Measurements from ENCODE around the gene ADAMTS2.
A peak's percentile ranks its signal among the peaks of the same experiment; 100 is the strongest.

Gene ADAMTS2

DNA sequence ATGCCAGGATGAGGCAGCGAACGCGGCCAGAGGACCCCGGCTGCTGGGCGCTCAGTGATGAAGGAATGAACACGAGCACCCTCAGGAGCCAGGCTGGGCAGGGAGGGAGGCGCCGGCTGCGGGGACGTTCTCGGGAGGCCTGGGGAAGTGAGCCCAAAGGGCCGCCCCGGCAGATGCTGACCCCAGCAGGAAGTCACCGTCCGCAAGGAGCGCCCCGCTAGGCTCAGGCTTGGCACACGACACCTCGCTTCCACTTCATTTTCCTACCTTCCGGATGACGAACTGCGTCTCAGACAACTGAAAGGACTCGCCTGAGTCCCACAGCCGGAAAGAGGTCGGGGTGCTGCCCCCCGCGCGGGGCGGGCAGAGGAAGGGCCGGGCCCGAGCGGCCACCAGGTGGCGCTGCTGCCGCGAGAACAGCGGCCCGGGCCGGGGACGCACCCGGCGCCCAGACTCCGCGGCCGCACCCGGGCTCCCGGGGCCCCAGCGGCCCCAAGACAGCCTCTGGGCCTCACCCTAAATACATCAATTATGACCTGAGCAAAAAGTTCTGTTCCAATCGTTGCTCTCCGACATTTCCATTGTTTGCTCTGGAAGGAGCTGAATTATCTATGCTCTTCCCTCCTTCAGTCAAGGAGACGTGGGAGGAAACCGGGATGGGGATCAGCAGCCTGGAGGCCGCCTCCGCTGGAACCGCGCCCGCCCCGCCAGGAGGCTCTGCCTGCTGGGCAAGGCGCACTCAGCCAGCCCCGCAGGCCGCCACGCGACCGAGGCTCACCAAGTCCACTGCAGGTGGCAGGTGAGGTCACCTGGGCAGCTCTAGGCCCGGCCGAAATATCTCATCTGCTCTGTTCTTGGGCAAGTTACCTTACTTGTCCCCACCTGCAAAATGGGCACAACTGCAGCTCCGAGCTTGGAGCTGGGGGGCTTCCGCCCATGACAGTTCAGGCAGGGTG, 178.1 kb downstream of the ADAMTS2 start:
- DNase-seq: peak; percentile 7

DNA sequence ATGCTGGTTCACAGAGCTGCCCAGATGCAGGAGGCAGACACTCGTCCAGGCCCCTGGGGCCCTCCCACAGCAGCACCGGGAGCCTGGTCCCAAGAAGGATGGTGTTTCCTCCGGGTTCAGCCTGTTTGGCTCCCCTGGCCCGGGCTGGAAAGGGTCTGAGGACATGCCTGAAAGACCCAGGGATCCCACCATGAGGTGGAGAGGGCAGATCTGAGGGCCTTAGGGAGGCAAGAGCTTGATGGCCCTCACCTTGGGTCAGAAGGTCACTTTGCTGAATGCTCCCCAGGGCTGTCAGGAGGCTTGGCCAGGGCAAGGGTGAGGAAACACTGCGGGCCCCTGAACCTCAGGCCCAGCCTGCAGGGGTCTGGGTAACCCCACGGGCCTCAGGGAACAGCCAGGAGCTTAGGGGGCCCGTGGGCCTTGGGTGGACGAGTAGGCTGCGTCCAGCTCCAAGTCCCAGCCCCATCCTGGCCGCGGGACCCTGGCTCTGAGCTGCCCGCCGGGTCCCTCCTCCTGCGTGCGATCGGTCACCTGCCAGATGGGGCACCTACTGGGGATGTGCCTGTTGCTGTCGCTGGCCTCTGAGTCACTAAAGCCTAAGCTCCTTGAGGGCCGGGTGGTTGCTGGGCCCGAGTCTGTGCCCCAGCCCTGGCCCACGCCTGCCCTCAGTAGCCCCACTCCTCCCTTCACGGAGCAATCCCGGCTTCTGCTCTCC, 178.9 kb downstream of the ADAMTS2 start:
- no peak for DNase-seq

DNA sequence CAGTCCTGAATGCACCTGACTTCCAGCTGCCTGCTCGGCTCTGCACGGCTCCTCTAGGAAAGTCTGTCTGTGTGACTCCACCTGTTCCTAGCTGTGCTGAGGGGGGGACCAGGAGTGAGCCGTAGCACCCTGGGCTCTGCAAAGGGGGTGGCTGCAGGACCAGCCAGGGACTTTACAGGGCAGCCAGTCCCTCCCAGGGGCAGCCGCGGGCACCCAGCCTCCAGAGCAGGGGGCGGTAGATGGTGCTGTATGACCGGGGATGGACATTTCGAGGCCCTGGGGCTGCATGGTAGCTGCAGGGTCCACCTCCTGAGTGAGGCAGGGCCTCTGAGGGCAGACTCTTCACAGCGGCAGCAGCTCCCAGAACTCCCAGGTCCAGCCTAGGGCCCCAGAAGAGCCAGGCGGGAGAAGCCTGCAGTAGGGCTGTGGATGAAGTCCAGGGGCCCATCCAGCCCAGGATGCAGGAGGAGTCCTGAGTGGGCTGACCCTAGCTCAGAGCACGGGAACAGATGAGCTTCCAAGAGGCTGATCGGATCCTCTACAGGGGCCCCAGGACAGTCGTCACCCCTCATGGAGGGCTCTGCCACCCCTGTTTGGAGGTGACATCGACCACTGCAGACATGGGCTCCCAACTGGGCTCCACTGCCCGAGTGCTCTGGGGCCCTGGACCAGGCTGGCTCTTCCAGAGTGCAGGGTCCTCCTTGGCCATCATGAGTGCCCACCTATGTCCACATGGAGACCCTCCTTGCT, 179.7 kb downstream of the ADAMTS2 start:
- no peak for DNase-seq

DNA sequence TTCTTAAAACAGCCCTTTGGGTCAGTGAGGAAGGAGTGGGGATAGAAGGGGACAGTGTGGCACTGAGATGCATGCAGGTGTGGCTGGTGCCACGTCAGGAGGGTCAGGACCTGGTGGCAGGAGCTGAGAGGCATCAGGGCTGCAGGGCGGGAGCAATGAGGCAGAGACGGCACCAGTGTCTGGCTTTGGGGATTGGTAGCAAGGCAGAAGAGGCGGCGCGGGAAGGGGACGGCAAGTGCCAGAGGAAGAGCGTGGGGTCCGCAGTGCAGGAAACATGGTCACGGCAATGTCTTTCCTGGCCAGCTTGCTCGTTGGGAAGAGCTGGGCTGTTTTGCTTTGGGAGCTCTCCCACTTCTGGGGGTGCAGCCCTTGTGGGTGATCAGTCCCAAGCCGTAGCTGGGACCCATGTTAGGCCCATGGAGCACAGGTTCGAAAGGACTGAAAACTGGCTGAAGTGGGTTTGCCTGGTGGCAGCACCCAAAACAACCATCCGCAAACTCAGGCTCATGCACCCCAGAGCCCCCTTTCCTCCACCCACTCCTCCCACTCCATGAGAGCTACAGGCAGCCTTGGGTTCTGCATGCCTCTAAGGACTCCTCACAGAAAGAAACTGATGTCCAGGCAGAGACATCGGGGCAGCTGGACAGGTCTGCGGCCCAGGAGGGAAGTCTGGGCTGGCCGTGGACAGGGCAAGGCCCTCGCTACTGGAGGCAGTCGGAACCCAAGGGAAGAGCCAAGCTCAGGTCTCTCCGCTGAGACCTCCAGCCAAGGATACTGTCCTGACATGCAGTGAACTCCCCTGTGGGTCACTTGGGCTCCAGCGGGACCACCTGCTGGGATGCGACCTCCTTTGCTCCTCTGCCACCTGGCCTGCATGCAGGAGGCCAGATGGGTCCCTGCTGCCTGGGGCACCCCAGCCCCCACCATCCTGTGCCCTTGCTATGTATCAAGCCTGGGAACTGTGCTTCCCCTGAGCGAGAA, 180.6 kb downstream of the ADAMTS2 start:
- DNase-seq: no peak

DNA sequence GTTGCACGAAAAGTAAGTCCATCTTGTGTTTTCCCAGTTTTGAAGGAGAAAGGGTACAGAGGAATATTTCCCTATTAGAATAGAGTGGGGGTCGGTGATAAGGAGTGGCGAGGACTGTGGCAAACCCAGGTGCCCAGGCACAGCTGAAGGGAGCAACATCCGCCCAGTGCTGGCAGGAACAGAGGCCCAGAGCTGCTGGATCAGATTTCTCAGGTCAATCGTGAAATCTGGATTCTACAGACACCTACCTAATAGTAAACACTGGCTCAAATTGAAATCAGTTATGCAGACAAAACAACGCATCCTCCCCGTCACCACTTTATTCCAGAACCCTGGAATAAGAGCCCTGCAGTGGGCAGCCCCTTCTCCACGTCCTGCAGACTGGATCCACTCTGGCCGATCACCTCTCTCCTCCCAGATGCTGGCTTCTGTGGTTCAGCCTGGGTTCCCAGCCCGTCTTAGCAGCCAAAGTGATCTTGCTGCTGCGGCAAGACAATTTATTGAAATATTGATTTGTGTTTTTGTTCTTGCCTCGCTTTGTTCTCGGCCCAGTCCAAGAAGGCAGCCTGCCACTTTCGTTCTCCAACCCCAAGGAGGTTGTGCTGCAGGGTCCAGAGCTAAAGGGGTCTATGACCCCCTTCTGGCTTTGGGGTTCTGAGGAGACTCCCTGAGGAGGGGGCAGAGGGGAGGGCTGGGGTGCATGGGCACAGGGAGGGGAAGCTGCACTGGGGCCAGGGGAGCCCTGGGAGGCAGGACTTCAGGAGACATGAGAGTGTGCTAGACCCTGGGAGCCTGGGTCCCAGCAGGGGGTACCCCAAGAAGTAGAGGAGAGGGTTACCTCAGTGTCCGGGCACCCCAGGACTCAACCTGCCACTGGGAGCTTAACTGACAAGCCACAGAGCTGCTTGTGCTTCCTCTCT, 181.8 kb downstream of the ADAMTS2 start:
- DNase-seq: no peak

DNA sequence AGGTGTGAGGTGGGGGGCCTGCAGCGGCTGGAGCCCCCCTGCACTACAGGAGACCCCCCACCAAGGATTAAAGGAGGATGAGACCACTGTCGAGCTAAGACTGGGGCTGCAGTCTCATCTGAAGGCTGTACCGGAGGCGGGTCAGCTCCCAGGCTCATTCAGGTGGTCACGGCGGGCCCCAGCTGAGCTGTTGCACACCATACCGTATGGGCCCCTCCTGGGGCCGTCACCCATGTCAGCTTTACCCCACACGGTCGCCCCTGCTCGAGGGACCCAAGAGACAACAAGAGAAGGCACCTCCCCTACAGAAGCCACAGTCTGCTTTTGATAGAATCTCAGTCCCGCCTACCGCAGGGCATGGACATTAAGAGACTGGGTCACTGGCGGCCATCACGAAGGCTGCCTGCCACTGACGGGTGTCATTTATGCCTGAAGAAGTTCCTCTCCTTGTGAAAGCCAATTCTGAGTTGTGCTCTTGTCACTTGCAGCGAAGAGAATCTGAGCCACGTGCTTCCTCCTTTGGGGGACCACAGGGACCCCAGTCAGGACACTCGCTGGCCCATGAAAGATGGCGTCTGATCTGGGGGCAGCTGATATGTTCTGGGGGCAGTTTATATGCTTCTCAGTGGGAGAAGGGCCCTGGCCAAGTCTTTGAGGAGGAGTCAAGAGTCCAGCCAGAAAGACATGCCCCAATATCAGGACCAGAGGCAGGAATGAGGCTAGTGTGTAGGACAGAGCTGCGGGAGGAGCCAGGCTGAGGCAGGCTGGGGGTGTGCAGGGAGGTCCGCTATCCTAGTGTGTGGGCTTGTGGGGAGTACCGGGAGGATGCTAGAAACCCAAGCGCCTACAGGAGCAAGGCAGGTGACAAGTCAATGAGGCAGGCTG, 182.7 kb downstream of the ADAMTS2 start:
- DNase-seq: no peak

DNA sequence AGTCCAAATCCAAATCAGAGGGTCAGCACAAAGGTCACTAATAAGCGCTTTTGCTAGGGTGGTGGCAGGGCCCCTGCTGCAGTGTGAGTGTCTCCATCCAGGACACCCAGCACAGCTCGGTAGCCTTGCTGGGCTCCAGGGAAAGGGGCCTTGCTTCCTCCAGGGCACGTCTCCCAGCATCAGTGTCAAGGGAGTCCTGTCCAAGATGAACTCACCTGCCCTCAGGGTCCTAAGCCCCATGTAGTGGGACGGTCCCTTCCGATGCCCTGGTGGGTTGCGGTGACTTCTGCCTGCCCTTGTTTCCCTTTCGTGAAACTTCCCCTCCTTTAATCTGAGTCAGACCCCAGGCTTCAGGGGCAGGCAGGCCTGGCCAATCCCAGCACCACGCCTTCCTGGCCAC, 183.4 kb downstream of the ADAMTS2 start:
- no peak for DNase-seq

DNA sequence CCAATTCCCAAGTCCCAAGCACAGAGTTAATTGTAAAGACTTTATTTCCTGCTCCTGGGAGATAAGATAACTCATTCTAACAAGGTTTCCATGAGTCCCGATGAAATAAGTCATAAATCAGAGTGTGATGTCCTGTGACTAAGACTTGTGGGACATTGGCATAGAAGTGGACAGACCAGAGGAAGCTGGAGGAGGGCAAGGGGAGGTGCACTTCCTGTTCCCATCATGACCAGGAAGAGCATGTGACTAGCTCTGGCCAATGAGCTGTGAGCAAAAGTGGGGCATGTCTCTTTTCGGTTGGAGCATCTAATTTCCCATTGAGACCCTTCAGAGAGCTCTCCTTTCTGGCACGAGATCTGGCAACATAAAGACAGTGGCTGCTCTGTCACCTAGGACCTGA, 184.7 kb downstream of the ADAMTS2 start:
- no peak for DNase-seq

DNA sequence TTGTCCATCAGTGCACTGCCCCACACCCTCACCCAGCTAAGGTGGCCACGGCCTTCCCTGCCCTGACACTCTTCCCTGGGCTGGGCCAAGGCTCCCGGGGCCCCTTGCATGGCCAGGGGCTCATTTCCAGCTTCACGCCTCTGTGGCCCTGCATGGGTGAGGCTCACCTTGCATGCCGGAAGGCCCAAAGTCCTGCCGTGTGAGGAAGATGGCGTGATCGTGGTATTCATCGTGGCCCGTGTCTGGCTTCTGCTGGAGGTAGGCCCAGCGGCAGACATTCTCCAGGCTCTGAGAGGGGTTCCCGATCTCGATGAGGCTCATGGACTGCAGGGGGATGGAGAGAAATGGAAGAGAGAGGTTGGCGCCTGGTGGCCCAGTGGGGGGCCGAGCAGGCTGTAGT, 186.7 kb downstream of the ADAMTS2 start:
- no peak for DNase-seq

DNA sequence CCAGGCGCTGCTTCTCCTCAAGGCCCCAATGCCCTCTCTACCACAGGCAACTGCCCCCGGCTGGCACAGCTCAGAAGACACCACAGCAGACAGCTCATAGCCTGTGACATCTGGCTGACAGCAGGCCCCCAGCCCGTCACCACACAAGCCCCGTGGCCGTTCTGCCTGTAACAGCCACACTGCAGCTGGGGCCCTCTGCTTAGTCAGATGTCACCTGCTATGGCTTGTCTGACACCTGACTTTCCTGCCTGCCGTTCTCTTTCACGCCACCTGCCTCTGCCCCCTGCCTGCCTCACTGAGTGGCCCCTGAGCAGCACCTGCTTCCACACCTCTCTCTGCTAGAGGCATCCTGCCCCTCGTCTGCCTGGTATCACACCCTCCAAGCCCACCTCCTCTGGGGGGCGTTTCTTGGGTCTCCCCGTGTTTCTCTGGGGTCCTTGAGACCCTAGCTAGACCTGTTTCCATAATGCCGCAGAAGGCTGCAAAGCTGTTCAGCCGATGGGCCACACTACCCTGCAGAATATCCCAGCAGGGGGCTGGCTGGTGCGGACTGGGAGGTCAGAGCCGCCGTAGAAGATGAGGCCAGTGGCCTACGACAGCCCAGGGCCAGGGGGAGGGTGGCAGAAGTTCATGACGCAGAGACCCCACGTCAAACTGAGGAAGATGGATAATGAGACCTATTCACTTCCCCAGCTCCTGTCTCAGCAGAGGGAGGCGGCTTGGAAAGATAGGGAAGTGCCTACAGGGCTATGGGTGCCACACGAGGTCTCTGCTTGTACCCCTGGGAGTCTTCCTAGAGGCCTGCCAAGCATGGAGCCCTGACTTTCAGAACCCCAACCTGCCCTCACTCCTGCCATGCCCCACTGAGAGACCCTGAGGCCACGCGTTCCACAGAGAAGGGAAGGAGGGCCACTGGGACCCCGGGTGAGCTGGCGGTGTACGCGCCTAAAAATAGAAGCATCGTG, 190.0 kb downstream of the ADAMTS2 start:
- DNase-seq: peak; percentile 26

DNA sequence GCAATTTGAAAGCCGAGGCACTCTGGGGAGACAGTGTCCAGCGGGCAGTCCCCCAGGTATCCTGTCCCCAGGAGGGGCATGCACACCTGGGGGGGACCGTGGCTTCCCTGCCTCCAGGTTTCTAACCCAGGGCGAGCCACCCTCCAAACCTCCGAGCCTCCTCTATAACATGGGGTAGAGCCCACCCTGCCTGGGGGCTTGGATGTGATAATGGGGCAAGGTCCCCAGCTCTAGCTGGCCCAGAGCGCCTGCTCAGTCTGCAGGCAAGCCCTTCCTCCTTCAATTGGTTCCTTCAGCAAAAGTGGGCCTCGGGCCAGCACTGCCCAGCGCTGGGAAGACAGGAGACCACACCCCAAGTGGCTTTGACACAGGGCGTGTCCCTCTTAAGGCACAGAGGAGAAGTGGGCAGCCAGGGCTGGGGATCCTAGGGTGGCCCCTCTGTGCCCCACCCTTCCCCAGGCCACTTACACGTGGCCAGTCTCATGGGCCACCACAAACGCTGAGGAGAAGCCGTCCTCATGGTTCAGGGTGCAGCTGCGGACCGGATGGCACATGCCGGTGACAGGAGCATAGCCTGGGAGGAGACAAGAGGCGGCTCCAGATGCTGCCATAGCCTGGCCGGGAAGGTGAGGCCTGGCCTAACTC, 190.8 kb downstream of the ADAMTS2 start:
- no peak for DNase-seq

DNA sequence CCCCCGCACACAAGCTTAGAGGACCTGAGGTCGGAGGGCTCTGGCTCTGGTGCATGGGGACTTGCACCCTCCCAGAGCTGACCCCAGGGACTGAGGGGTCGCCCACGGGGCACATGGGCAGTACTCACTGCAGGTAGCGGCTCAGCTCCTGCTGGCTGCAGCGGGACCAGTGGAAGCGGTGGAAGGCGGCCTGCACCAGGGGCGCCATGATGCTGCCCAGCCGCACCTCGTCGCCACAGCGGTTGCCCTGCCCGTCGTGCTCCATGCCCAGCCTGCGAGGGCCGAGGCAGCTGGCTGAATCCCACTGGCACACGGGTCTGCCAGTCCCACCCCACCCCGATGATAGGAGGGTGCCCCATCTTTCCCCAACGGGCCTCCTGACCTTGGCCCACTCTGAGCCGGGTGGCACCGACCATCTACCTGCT, 191.3 kb downstream of the ADAMTS2 start:
- DNase-seq: no peak

DNA sequence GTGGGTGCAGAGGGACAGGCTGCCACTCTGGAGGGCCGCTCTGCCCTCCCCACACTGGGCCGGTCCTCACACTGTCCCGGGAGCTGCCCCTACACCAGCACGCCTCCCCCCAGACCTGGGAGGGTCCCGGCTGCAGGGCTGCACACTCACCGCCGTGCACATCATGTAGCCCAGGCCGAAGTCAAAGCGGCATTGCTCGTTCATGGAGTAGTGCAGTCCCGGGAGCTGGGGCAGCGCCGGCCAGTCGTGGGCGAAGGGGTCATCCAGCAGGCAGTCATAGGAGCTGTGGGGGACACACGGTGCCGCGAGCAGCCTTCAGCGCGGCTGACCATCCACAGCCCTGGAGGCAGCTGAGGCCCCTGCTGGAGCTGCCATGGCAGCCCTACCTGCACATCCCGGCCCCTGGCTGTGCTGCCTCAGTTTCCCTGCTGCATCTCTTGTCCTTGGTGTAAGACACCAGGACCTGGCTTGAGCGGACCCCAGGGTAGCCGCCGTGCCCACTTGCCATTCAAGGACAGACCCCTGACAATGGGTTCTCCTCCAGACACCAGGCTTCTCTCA, 191.8 kb downstream of the ADAMTS2 start:
- no peak for DNase-seq

DNA sequence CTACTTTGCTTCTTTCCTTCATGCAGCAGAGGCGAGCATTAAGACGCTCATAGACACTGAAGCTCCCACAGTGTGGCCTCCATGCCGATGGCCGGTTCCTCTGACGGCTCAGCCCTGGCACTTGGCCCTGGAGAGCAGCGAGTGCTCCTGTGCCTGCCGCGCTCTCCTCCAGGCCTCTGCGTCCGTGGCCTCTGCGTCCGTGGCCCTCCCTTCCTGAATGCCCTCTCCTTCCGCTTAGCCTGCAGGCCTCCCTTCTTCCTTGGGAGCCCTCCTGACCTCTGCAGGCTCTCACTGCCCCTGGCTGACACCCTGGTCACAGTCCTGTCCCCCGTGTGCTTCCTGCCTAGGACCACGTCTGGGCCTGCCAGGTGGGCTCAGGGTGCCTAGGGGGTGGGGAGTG, 192.3 kb downstream of the ADAMTS2 start:
- DNase-seq: no peak

DNA sequence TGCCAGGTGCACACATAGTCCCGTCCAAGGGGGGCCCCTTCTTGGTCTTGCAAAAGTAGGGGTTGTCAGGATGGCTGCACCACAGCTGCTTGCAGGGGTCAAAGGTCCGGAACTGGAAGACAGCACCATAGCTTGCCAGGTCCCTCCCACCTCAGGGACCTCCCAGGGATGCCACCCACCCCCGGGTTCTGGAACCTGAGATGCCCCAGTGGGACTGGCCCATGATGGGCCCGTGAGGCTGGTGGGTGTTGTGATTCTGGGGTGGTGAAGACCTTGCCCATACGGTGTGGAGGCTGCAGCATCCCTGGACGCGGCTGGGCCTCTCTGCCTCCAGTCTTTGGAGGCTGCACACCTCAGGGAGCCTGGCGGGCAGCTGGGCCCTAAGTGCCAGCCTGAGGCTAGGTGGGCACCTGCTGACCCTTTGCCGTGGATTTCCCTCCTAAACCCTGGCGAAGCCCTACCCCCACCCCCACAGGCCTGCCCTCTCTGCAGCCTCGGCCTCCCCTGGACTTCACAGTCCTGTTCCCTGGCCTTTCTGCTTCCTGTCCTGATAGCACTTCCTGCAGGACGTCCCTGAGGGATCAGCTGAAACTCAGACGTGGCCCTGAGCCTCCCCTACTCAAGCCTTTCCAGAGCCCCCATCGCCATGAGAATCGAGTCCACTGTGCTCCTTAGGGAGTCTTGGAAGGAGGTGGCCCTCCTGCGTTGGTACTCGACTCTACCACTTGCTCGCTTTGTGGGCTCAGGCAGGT, 192.9 kb downstream of the ADAMTS2 start:
- no peak for DNase-seq

DNA sequence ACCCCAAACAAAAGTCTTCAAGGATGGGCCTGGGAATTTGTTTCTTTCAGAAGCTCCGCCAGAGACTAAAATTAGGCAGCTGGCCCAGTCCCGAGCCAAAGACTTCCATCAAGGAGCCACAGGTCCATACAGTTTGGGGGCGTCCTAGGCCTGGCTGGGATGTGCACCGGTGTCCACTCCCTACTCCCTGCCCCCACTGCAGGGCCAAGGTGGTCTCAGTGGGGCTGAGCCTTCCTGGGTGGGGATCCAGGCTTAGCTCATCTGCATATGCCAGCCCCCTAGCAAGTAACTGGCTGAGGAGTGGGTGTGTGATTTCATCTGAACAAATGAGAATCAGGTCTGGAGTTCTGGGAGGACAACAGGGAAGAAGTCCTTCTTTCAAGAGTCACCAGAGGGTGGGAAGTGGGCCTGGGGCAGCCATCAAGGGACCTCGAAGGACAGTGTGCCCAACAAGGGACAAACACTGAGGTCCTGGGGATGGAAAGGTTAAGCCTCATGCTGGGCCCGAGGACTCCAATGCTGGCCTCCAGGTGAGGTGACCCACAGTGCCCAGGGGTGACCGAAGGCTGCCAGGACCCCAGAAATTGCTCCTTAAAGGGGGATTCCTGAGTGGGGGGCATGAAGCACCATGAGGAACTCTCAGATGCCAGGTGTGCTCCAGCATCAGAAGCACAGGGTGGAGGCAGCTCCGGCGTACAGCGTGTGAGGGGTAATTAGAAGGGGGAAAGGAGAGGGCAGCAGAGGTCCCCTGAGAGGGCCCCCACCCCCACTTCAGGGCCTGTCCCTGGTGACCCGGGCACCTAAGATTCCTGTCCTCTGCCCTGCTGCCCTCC, 193.8 kb downstream of the ADAMTS2 start:
- no peak for DNase-seq

All from DMS79 treated with DMSO at 0.1 percent for 48 hours (cell line).